ENCODE measurements around the gene PPP4R2. TPM values are rescaled to one million over a fixed set of nuclear protein-coding genes. Genes with fewer than 3 reads are reported as not detected.
A peak's percentile ranks its signal among the peaks of the same experiment; 100 is the strongest.

The PPP4R2 gene
- total and polyA plus RNA-seq, 4 donors = 17.1 to 105 (median 38.0) TPM

DNA sequence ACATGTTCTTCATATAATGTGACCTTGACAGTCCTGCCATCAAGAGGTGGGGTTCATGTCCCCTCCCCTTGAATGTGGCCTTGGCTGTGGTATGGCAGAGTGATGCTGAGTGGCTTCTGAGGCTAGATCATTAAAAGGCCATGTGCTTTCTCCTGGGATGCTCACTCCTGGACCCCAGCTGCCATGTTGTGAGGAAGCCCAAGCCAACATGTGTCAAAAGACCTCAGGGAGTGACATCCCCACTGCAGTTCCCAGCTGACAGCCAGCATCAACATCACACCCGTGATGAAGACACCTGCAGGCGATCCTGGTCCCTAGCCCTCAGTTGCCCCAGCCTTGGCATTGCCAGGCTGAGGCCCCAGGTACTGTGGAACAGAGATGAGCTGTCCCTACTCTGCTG lies 101.4 kb downstream of the PPP4R2 start:
- peaks cover 0 to 13% (median 3%) of the 10 kb centered on the region in 5 donors for H3K4me1 ChIP-seq (ENCODE audit: control insufficient read depth in 5 of 5, insufficient read depth in 5 of 5, low read length in 5 of 5)
- H3K27me3 ChIP-seq (ENCODE audit: control insufficient read depth in 3 of 3, insufficient read depth in 3 of 3, low read length in 2 of 3) = no peaks in the 10 kb centered on the region

DNA sequence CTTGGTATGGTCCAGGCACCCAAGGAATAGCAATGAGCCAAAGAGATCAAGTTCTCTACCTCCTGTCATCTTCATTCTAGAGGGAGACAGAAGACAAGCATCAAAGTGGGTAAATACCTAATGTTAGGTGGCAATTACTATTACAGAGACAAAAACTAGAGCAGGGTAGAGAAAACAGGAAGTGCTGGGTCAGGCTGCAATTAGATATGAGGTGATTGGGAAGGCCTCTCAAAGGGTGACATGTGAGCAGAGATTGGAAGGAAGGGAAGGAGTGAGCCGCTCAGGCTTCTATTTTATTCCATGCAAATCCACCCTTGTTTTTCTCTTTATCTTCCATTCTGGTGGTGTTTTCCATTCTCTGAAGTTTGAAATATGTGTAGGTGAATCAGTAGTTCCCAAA lies 102.3 kb downstream of the PPP4R2 start:
- Histone ChIP-seq H3K27me3 (ENCODE audit: control insufficient read depth in 3 of 3, insufficient read depth in 3 of 3, low read length in 2 of 3) (no peaks in the 10 kb centered on the region), H3K36me3 (ENCODE audit: control insufficient read depth in 4 of 4, insufficient read depth in 4 of 4, low read length in 4 of 4) (no peaks in the 10 kb centered on the region), H3K4me3 (no peak overlapping the region), H3K4me1 (ENCODE audit: control insufficient read depth in 5 of 5, insufficient read depth in 5 of 5, low read length in 5 of 5) (peaks cover 0 to 13% (median 3%) of the 10 kb centered on the region in 5 donors), H3K9me3 (ENCODE audit: control insufficient read depth in 4 of 4, insufficient read depth in 3 of 4, low read length in 3 of 4) (peaks cover 0 to 3% (median 0%) of the 10 kb centered on the region in 4 donors), H3K27ac (ENCODE audit: low read depth in 1 of 2, low read length in 1 of 2) (no peak overlapping the region), H3K9ac (ENCODE audit: insufficient read depth in 1 of 2, low read length in 2 of 2) (no peak overlapping the region)
- TF ChIP-seq, protein P1, sequence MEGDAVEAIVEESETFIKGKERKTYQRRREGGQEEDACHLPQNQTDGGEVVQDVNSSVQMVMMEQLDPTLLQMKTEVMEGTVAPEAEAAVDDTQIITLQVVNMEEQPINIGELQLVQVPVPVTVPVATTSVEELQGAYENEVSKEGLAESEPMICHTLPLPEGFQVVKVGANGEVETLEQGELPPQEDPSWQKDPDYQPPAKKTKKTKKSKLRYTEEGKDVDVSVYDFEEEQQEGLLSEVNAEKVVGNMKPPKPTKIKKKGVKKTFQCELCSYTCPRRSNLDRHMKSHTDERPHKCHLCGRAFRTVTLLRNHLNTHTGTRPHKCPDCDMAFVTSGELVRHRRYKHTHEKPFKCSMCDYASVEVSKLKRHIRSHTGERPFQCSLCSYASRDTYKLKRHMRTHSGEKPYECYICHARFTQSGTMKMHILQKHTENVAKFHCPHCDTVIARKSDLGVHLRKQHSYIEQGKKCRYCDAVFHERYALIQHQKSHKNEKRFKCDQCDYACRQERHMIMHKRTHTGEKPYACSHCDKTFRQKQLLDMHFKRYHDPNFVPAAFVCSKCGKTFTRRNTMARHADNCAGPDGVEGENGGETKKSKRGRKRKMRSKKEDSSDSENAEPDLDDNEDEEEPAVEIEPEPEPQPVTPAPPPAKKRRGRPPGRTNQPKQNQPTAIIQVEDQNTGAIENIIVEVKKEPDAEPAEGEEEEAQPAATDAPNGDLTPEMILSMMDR (IDR thresholded peaks at IDR 0.05; ENCODE audit: control extremely low read depth, extremely low read depth) = no peak
- DNase-seq (no peak), ATAC-seq (ENCODE audit: insufficient read depth, low FRiP score) (no peak)
- WGBS, 2 donors = 53 to 78% methylated on average over 1 of the region's 1 CpG

More for the DNA sequence above, 101.4 kb downstream of the PPP4R2 start:
- Histone ChIP-seq H3K9ac (ENCODE audit: insufficient read depth in 1 of 2, low read length in 2 of 2) (no peak overlapping the region), H3K27ac (ENCODE audit: low read depth in 1 of 2, low read length in 1 of 2) (no peak overlapping the region), H3K9me3 (ENCODE audit: control insufficient read depth in 4 of 4, insufficient read depth in 3 of 4, low read length in 3 of 4) (peaks cover 0 to 3% (median 0%) of the 10 kb centered on the region in 4 donors), H3K4me3 (no peak overlapping the region), H3K36me3 (ENCODE audit: control insufficient read depth in 4 of 4, insufficient read depth in 4 of 4, low read length in 4 of 4) (no peaks in the 10 kb centered on the region)
- WGBS, 2 donors = 95 to 97% methylated on average over 2 of the region's 2 CpGs
- DNase-seq (no peak), ATAC-seq (ENCODE audit: insufficient read depth, low FRiP score) (no peak)
- TF ChIP-seq, protein P1 (IDR thresholded peaks at IDR 0.05; ENCODE audit: control extremely low read depth, extremely low read depth) = no peak

DNA sequence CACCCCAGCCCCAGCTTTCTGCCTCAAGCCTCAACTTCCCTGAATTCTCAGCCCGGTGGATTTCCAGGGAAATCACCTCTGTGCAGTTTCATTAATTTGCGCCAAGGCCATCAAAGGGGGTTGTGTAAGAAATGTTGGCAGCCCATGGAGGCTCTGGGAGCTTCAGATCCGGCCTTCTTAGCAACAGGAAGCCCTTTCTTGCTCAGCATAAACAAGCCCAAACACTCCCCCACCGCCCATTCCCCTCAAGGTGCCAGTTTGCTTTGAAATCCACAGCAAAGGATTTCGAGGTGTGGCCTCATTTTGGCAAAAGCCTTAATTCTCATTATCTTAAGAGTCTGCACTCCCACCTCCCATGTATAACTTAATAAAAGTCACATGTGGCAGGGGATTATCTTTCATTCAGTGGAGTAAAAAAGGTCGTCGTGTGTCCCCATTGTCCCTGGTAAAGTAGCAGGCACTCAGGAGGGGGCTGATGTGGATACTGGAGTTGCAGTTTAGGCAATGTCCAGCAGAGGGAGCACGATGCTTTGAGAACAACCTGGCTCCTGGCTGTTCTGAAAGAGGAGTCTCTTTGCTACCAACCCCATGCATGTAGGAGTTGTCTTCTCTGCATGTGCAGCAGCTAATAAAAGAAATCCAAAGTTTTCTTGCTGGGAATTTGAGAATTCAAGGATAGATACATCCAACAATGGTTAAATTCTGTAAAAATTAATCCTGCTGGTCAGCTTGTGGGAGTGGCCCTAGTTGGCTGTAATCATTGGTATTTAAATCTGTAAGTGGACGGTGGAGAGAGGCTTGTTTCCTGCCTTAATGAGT lies 104.3 kb downstream of the PPP4R2 start:
- Histone ChIP-seq H3K36me3 (ENCODE audit: control insufficient read depth in 4 of 4, insufficient read depth in 4 of 4, low read length in 4 of 4) (no peaks in the 10 kb centered on the region), H3K27me3 (ENCODE audit: control insufficient read depth in 3 of 3, insufficient read depth in 3 of 3, low read length in 2 of 3) (no peaks in the 10 kb centered on the region), H3K27ac (ENCODE audit: low read depth in 1 of 2, low read length in 1 of 2) (no peak overlapping the region), H3K4me1 (ENCODE audit: control insufficient read depth in 5 of 5, insufficient read depth in 5 of 5, low read length in 5 of 5) (peaks cover 0 to 8% (median 0%) of the 10 kb centered on the region in 5 donors), H3K4me3 (no peak overlapping the region), H3K9me3 (ENCODE audit: control insufficient read depth in 4 of 4, insufficient read depth in 3 of 4, low read length in 3 of 4) (peaks cover 0 to 3% (median 0%) of the 10 kb centered on the region in 4 donors), H3K9ac (ENCODE audit: insufficient read depth in 1 of 2, low read length in 2 of 2) (no peak overlapping the region)
- 22 to 24% methylated on average over 9 of the region's 9 CpGs for WGBS, 2 donors
- ATAC-seq (ENCODE audit: insufficient read depth, low FRiP score) (peak; percentile 84), DNase-seq (peak; percentile 90 to 95 (median 95))
- TF ChIP-seq, protein P1 (IDR thresholded peaks at IDR 0.05; ENCODE audit: control extremely low read depth, extremely low read depth) = peak; percentile 89
